Fibroblast of skin of back (primary cell): Measurements from ENCODE around the gene KLHL1.

Source experiments
- DNase-seq: peaks from one replicate; pipeline ENCODE4 v3.0.0-alpha.2; 2013

KLHL1 gene

GRCh38 chr13:70016116-70016515 is 92.1 kb downstream of the KLHL1 start:
- no peak for DNase-seq

- no peak for DNase-seq
These were observed 93.9 kb downstream of the KLHL1 start for GRCh38 chr13:70014337-70014736.

GRCh38 chr13:69999875-70000274 is 108.4 kb downstream of the KLHL1 start:
- no peak for DNase-seq

GRCh38 chr13:69997061-69997460 is 111.2 kb downstream of the KLHL1 start:
- DNase-seq: no peak

- no peak for DNase-seq
These were observed 127.5 kb downstream of the KLHL1 start for GRCh38 chr13:69980799-69981198.

- no peak for DNase-seq
These were observed 132.8 kb downstream of the KLHL1 start for GRCh38 chr13:69975496-69975895.

- peak; percentile 10 for DNase-seq
These were observed 137.7 kb downstream of the KLHL1 start for GRCh38 chr13:69970520-69970919.

GRCh38 chr13:69959046-69959445 is 149.2 kb downstream of the KLHL1 start:
- DNase-seq: no peak

GRCh38 chr13:69956839-69957238 is 151.4 kb downstream of the KLHL1 start:
- DNase-seq: no peak

- no peak for DNase-seq
These were observed 151.9 kb downstream of the KLHL1 start for GRCh38 chr13:69956349-69956748.

GRCh38 chr13:69955271-69955670 is 153.0 kb downstream of the KLHL1 start:
- DNase-seq: no peak

GRCh38 chr13:69951412-69951811 is 156.8 kb downstream of the KLHL1 start:
- no peak for DNase-seq

- DNase-seq: no peak
These were observed 158.1 kb downstream of the KLHL1 start for GRCh38 chr13:69950160-69950559.

GRCh38 chr13:69948016-69948415 is 160.2 kb downstream of the KLHL1 start:
- DNase-seq: no peak

- DNase-seq: no peak
These were observed 160.7 kb downstream of the KLHL1 start for GRCh38 chr13:69947582-69947981.

- no peak for DNase-seq
These were observed 161.7 kb downstream of the KLHL1 start for GRCh38 chr13:69946511-69946910.

GRCh38 chr13:69935043-69935442 is 173.2 kb downstream of the KLHL1 start:
- DNase-seq: peak; percentile 0

GRCh38 chr13:69928262-69928661 is 180.0 kb downstream of the KLHL1 start:
- no peak for DNase-seq

- DNase-seq: no peak
These were observed 187.1 kb downstream of the KLHL1 start for GRCh38 chr13:69921156-69921555.

- DNase-seq: no peak
These were observed 195.6 kb downstream of the KLHL1 start for GRCh38 chr13:69912630-69913029.

- no peak for DNase-seq
These were observed 197.5 kb downstream of the KLHL1 start for GRCh38 chr13:69910800-69911199.

GRCh38 chr13:69904784-69905183 is 203.5 kb downstream of the KLHL1 start:
- DNase-seq: no peak

- no peak for DNase-seq
These were observed 205.2 kb downstream of the KLHL1 start for GRCh38 chr13:69903081-69903480.

- no peak for DNase-seq
These were observed 225.8 kb downstream of the KLHL1 start for GRCh38 chr13:69882451-69882850.

- DNase-seq: no peak
These were observed 228.3 kb downstream of the KLHL1 start for GRCh38 chr13:69879936-69880335.
